Measurements from ENCODE around the gene ROCK2. TPM values are rescaled to one million over a fixed set of nuclear protein-coding genes. Genes with fewer than 3 reads are reported as not detected.

Gene ROCK2
- total and polyA plus RNA-seq, 9 of the 15 experiments (the other 6 are each of a cell fraction or from before 2014, with no cell fraction given) = 4.9 to 30.6 (median 14.3) TPM

- H4K20me1 ChIP-seq (replicated peaks; ENCODE audit: control insufficient read depth, insufficient read depth, low read length) = 0 out of 2 replicates have a peak, but pooled peaks cover 2% of the 10 kb centered on the region
- H3K4me1 ChIP-seq (replicated peaks in 1 of 2; ENCODE audit: control insufficient read depth in 2 of 2, insufficient read depth in 2 of 2, low read length in 2 of 2) = peaks cover 13 to 41% of the 10 kb centered on the region in 2 experiments; a peak in 4 of 5 replicates
- POLR2A ChIA-PET = interaction anchor here (0.6 to 1.3 kb wide), 7 partner anchors 12 to 310 kb away, joined by 3 to 4 read pairs (median 3); partner anchors contain the start of genes E2F6 and ROCK2
- no peaks in the 10 kb centered on the region for H3K9me3 ChIP-seq (replicated peaks; ENCODE audit: control insufficient read depth, insufficient read depth, low read depth, low read length)
- intact Hi-C loops (cut with micrococcal nuclease) = loop anchor here (5.0 kb wide), 2 partner anchors 187 to 257 kb away; partner anchors contain the start of gene ROCK2
- BruUV-seq (replicated peaks) = no TSS peak
- no peaks in the 10 kb centered on the region for H3K27me3 ChIP-seq (ENCODE audit: control insufficient read depth in 2 of 2, insufficient read depth in 2 of 2, low read length in 2 of 2)
- no peaks in the 10 kb centered on the region for H3K36me3 ChIP-seq (ENCODE audit: control insufficient read depth, insufficient read depth, low read length)
- H3K27ac ChIP-seq (ENCODE audit: extremely low read depth, low read depth, low read length) = peak within 1 kb of the TSS; percentile 76
- FAIRE-seq (peak; percentile 61), DNase-seq (ENCODE audit: extremely low read depth in 1 of 4, low spot score in 3 of 4) (peak in 1 of 4 experiments; percentile 85), ATAC-seq (peak; percentile 89)
- H3K4me2 ChIP-seq (ENCODE audit: insufficient read depth, low read length) = peak within 1 kb of the TSS; percentile 91
- peak within 1 kb of the TSS; percentile 71 for H3K4me3 ChIP-seq
- in situ Hi-C loops (cut with MboI) = no loop called here
- WGBS (ENCODE audit: insufficient coverage, low coverage, missing lambda C conversion rate) = 1% methylated on average over 52 of the region's 71 CpGs
- H3K9me1 ChIP-seq (ENCODE audit: control insufficient read depth, insufficient read depth, low read length) = no peaks in the 10 kb centered on the region
- CTCF ChIA-PET (ENCODE audit: low intra/inter-chr PET ratio) = no interaction called here
- peak within 1 kb of the TSS; percentile 74 to 95 for H3K9ac ChIP-seq (ENCODE audit: insufficient read depth in 1 of 2, low read depth in 2 of 2, low read length in 2 of 2)
- H2AFZ ChIP-seq (ENCODE audit: low read depth, low read length) = peak within 1 kb of the TSS; percentile 98
- no peaks in the 10 kb centered on the region for H3K79me2 ChIP-seq (ENCODE audit: control insufficient read depth, insufficient read depth, low read length)
- peak; percentile 7; the same call in 1 of the 2 replicates for TF ChIP-seq CREB1 (IDR thresholded peaks at IDR 0.05)
- peak; percentile 40; the same call in 1 of the 2 replicates for TF ChIP-seq CREB1 (CRISPR knock-in tag; IDR thresholded peaks at IDR 0.05)
- 0 out of 2 replicates have a peak, but pooled peaks have one; percentile 38 for TF ChIP-seq STAT6 (CRISPR knock-in tag; IDR thresholded peaks at IDR 0.05)
- TF ChIP-seq ZFX (CRISPR knock-in tag; IDR thresholded peaks at IDR 0.05) = peak; percentile 86
- TF ChIP-seq ZNF511 (CRISPR knock-in tag; IDR thresholded peaks at IDR 0.05) = peak; percentile 64; the same call in 1 of the 2 replicates
- 0 out of 2 replicates have a peak, but pooled peaks have one; percentile 25 for TF ChIP-seq SMAD4 (CRISPR knock-in tag; conservative IDR thresholded peaks at IDR 0.05)
- 0 out of 2 replicates have a peak, but pooled peaks have one; percentile 5 for TF ChIP-seq ZNF24 (IDR thresholded peaks at IDR 0.05)
- peak; percentile 63 to 66; a peak in 3 of 4 replicates for TF ChIP-seq MAZ (CRISPR knock-in tag; conservative IDR thresholded peaks at IDR 0.05 in 1 of 2, IDR thresholded peaks at IDR 0.05 in 1 of 2)
- peak; percentile 93 for TF ChIP-seq KDM2B (CRISPR knock-in tag; IDR thresholded peaks at IDR 0.05)
- TF ChIP-seq ID3 (CRISPR knock-in tag; IDR thresholded peaks at IDR 0.05) = no peak
- peak; percentile 65; the same call in 1 of the 2 replicates for TF ChIP-seq ID3 (tag; IDR thresholded peaks at IDR 0.05)
- no peak for TF ChIP-seq KLF6 (CRISPR knock-in tag; IDR thresholded peaks at IDR 0.05; ENCODE audit: borderline replicate concordance)
- peak; percentile 69 for TF ChIP-seq MTA3 (IDR thresholded peaks at IDR 0.05; ENCODE audit: borderline replicate concordance)
- TF ChIP-seq ZNF384 (IDR thresholded peaks at IDR 0.05; ENCODE audit: low read depth, low read length) = no peak
- peak; percentile 39 for TF ChIP-seq CHD1 (IDR thresholded peaks at IDR 0.05; ENCODE audit: low read length)
- TF ChIP-seq ZBTB43 (CRISPR knock-in tag; IDR thresholded peaks at IDR 0.05) = 0 out of 2 replicates have a peak, but pooled peaks have one; percentile 21
- no peak for TF ChIP-seq BMI1 (IDR thresholded peaks at IDR 0.05; ENCODE audit: low read length)
Measured at GRCh38 chr2:11155381-11156035, 188.9 kb downstream of the ROCK2 start, which contains the start of gene SLC66A3. Gene SLC66A3, plus strand, starts transcription at chr2:11155467. Its CDS starts 80 bp downstream, at chr2:11155547.
